Muscle of leg (tissue), 11 donors: ENCODE results near the gene EREG. TPM values are rescaled to one million over a fixed set of nuclear protein-coding genes. Genes with fewer than 3 reads are reported as not detected.

Source experiments
- DNase-seq: peaks from one replicate; pipeline ENCODE4 v3.0.0; 2013
- H3K27ac ChIP-seq: one replicate; pipeline ENCODE4 v1.5.1; 2013; ENCODE audit warnings: mild to moderate bottlenecking, low read length, control low read depth
- H3K27me3 ChIP-seq: one replicate; pipeline ENCODE4 v1.6.1; 2013; ENCODE audit warnings: low read length; ENCODE audit not compliant: control insufficient read depth, insufficient read depth
- H3K36me3 ChIP-seq: one replicate; pipeline ENCODE4 v1.6.1; 2013; ENCODE audit warnings: low read length; ENCODE audit not compliant: control insufficient read depth, insufficient read depth
- H3K4me1 ChIP-seq: one replicate; pipeline ENCODE4 v1.6.1; 2013; ENCODE audit warnings: low read length; ENCODE audit not compliant: control insufficient read depth, insufficient read depth
- H3K4me3 ChIP-seq: one replicate; pipeline ENCODE4 v1.5.1; 2013; ENCODE audit warnings: low read length, control low read depth
- H3K9me3 ChIP-seq: replicated peaks from 2 replicates; pipeline ENCODE4 v1.6.1; 2013; ENCODE audit warnings: low read depth, low read length; ENCODE audit not compliant: control insufficient read depth
- WGBS: methylation state at CpG from one replicate; pipeline ENCODE4 v1.1.5; 2013; ENCODE audit warnings: missing lambda C conversion rate; ENCODE audit not compliant: insufficient coverage; 5-methylcytosine and 5-hydroxymethylcytosine counted together
- polyA plus RNA-seq, 8 donors: library from polyadenylated mRNA; unstranded; fragments of 120-200 nt; gene quantifications; one replicate each; pipeline versions ENCODE4 v1.2.1 to v1.2.3, GENCODE V29; 2013; ENCODE audit warnings: inconsistent platforms in 1 of 8, low replicate concordance in 1 of 8; ENCODE audit not compliant: insufficient read length in 8 of 8, insufficient read depth in 1 of 8
- total RNA-seq: library from RNA; stranded (reverse); fragments of 120-200 nt; gene quantifications from one replicate; pipeline ENCODE4 v1.2.4, GENCODE V29; 2013

The EREG gene
- total and polyA plus RNA-seq, 9 donors, result under 0.01 to 0.85 (median 0.08) TPM

DNA sequence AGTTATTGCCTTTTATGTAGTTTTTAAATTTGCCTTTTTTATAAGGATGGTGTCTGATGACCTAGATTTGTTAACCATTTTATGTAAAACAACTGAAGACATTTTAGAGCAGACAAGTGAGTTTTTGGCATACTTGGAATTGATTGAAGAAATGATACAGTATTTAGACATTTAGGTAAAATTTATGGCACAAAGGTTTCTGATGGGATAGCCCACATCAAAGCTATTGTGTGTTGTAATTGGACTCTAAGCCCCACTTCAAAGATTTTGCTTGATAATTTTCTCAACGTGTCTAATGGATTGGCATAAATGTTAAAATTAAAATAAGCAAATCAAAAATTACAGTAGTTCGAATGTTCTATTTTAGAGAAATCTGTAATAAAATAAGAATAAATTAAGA is 39.1 kb upstream of the EREG start:
- WGBS, result no CpG with 5 or more reads among the region's 2 CpGs
- Histone ChIP-seq H3K9me3 (no peaks in the 10 kb centered on the region), H3K4me1 (no peaks in the 10 kb centered on the region), H3K36me3 (no peaks in the 10 kb centered on the region), H3K27me3 (no peaks in the 10 kb centered on the region), H3K4me3 (no peak overlapping the region), H3K27ac (no peak overlapping the region)
- no peak for DNase-seq

DNA sequence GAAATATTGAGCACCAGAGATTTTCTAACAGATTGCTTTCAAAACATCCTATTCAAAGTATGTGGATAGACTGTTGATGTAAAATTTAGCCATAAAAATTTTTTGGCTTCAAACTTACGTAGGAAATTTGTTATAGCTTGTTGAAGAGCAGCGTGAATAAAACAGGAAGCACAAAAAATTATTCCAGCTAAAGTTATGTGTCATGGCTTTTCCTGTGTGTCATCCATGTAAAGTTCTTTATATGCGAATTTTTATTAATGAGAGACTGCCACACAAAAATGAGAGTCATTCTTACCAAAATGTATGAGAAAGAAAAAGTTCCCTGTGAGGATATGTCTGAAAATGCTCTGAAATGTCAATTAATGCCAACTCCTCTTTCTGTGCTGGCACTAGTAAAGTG is 37.2 kb upstream of the EREG start:
- WGBS, result no CpG with 5 or more reads among the region's 3 CpGs

DNA sequence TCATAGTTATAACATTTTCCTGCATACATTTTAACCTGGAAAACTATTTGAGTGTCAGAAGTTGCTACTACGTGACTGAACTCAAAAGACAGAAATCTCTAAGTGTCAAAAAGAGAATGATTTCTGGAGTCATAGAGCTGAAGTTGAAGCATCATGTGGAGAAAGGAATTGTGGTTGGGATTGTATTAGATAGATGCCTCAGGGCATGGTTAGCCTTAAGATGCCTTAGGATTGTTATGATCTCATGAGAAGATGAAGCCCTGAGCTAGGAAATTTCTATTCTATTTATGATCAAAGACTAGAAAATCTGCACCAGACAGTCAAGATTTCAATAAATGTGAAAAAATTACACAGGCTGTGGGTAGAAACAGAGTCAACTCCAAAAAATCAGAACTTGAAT is 36.4 kb upstream of the EREG start:
- no peak overlapping the region for H3K4me3 ChIP-seq

More for the DNA sequence above, 37.2 kb upstream of the EREG start:
- no peak overlapping the region for H3K4me3 ChIP-seq
- no peak overlapping the region for H3K27ac ChIP-seq
- no peaks in the 10 kb centered on the region for H3K36me3 ChIP-seq
- H3K4me1 ChIP-seq, result no peaks in the 10 kb centered on the region
- no peak for DNase-seq
- H3K27me3 ChIP-seq, result no peaks in the 10 kb centered on the region
- H3K9me3 ChIP-seq, result no peaks in the 10 kb centered on the region

DNA sequence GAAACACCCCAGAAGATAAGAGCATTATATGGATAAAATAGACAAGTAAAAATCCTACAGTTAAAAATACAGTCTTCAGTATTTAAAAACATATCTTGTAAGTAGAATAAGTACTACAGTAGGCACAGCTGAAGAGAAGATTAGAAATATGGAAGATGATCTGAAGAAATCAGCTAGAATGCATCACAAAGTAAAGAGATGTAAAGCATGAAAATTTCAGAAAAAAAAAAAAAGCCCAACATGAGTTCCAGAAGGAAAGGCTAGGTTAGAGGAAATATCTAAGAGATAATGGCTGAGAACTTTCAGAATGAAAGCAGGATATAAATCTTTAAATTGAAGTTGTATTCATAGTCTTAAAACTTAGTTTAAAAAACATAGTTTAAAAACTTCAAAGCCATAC is 35.6 kb upstream of the EREG start:
- H3K27me3 ChIP-seq, result no peaks in the 10 kb centered on the region
- no peaks in the 10 kb centered on the region for H3K9me3 ChIP-seq
- no peaks in the 10 kb centered on the region for H3K4me1 ChIP-seq
- H3K27ac ChIP-seq, result no peak overlapping the region
- no peak overlapping the region for H3K4me3 ChIP-seq
- H3K36me3 ChIP-seq, result no peaks in the 10 kb centered on the region
- no peak for DNase-seq

More for the DNA sequence above, 36.4 kb upstream of the EREG start:
- Histone ChIP-seq H3K27ac (no peak overlapping the region), H3K27me3 (no peaks in the 10 kb centered on the region), H3K4me1 (no peaks in the 10 kb centered on the region), H3K9me3 (no peaks in the 10 kb centered on the region), H3K36me3 (no peaks in the 10 kb centered on the region)
- DNase-seq, result no peak
- WGBS, result no CpG with 5 or more reads among the region's 1 CpG

DNA sequence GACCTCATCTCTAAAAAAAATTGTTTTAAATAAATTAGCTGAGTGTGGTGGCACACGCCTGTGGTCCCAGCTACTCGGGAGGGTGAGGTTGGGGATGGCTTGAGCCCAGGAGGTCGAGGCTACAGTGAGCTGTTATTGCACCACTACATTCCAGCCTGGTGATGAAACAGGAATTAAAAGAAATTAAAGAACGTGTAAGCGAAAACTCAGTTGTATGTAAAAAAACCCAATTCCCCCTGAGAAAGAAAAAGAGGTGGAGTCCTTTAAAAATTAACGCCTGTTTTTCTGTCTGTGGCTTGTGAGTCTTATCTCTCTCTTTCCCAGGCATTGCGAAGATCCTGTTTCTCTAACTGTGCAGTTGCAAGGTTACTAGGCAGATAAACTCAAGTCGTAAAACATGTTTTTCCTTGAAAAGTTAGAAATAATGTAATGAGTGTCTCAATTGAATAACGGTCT is 34.6 kb upstream of the EREG start:
- WGBS, result no CpG with 5 or more reads among the region's 9 CpGs
- Histone ChIP-seq H3K27ac (no peak overlapping the region), H3K4me1 (no peaks in the 10 kb centered on the region), H3K36me3 (no peaks in the 10 kb centered on the region), H3K4me3 (no peak overlapping the region), H3K9me3 (no peaks in the 10 kb centered on the region), H3K27me3 (no peaks in the 10 kb centered on the region)
- DNase-seq, result no peak

DNA sequence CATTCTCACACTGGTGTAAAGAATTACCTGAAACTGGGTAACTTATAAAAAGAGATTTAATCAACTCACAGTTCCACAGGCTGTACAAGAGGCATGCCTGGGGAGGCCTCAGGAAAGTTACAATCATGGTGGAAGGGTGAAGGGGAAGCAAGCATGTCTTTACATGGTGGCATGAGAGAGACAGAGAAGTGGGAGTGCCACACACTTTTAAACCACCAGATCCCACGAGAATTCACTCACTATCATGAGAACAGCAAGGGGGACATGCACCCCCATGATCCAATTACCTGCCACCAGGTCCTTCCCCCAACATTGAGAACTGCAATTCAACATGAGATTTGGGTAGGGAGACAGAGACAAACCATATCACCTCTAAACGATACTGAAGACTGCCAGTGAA is 33.7 kb upstream of the EREG start:
- H3K27ac ChIP-seq, result no peak overlapping the region
- no peaks in the 10 kb centered on the region for H3K27me3 ChIP-seq
- no peak overlapping the region for H3K4me3 ChIP-seq
- no peaks in the 10 kb centered on the region for H3K4me1 ChIP-seq
- no CpG with 5 or more reads among the region's 2 CpGs for WGBS
- no peak for DNase-seq
- no peaks in the 10 kb centered on the region for H3K9me3 ChIP-seq
- H3K36me3 ChIP-seq, result no peaks in the 10 kb centered on the region

DNA sequence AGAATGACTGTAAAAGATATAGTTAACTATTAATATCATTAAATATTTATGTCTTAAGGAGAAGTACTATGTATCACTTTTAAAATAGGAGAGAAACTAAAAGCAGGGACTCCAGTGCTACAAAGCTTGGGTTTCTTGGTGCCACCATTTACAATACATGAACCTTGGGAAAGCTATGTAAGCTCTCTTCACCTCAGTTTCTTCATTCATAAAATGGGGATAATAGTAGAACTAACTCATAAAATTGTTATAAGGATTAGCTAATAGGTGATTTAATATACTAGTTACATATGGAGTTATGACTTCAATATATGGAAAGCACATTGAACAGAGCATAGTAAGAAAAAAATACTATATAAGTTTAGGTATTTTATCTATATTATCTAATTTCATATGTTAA is 33.0 kb upstream of the EREG start:
- DNase-seq, result no peak
- Histone ChIP-seq H3K4me3 (no peak overlapping the region), H3K27me3 (no peaks in the 10 kb centered on the region)

DNA sequence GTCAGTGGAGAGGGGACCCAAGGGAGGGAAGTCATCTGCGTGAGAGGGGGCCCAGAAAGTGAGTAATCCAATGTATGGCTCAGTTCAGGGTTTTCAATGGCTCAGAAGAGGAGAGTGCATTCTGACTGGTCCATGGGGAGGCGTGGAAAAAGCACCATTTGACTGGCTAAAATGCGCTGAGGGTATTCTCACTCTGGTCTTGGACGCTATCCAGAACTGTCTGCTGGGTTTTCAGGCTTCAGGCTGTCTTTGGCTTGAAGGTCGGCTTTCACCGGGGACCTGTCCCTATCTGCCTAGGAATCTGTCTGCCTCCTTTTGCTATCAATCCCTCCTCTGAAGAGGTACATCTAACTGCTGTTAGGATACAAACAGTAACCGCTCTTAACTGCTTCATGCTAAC is 30.3 kb upstream of the EREG start:
- no peak overlapping the region for H3K27ac ChIP-seq
- WGBS, result 78% methylated on average over 7 of the region's 7 CpGs
- H3K4me3 ChIP-seq, result no peak overlapping the region
- H3K27me3 ChIP-seq, result no peaks in the 10 kb centered on the region
- no peaks in the 10 kb centered on the region for H3K36me3 ChIP-seq
- H3K4me1 ChIP-seq, result no peaks in the 10 kb centered on the region
- DNase-seq, result no peak
- H3K9me3 ChIP-seq, result no peaks in the 10 kb centered on the region

More for the DNA sequence above, 33.0 kb upstream of the EREG start:
- Histone ChIP-seq H3K4me1 (no peaks in the 10 kb centered on the region), H3K27ac (no peak overlapping the region), H3K9me3 (no peaks in the 10 kb centered on the region), H3K36me3 (no peaks in the 10 kb centered on the region)

DNA sequence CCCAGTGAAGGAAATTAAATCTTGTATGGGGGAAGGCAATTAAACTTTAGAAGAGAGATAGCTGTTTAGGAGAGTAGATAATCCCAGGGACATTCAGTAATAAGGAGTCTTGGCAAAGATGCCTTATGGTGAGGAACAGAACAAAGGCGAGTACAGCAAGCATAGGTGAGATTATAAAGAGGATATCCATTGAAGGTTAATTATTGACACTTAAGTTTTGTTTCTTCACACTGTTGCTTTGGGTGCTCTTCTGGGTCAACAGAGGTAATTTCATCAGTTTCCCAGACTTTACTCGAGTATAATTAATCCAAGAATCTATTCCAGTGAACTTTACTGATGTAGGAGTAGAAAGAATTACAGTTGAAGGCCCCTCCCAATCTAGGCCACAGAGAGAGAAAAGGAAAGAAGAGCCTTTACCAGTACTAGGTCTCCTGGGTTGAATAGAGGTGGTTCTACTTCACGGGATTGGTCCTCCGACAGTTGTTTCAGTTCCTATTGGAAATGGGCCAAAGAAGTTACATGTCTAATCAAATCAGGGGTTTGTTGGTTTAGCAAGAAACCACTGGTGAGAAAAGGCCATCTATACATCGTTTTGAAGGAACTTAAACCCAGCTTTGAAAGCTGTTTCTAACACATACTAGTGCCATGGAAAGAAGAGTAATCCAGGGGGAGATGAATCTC is 29.5 kb upstream of the EREG start:
- no peak overlapping the region for H3K4me3 ChIP-seq
- DNase-seq, result no peak
- no peak overlapping the region for H3K27ac ChIP-seq
- H3K9me3 ChIP-seq, result no peaks in the 10 kb centered on the region
- H3K4me1 ChIP-seq, result no peaks in the 10 kb centered on the region
- no peaks in the 10 kb centered on the region for H3K27me3 ChIP-seq
- no peaks in the 10 kb centered on the region for H3K36me3 ChIP-seq
- WGBS, result 83% methylated on average over 4 of the region's 5 CpGs

DNA sequence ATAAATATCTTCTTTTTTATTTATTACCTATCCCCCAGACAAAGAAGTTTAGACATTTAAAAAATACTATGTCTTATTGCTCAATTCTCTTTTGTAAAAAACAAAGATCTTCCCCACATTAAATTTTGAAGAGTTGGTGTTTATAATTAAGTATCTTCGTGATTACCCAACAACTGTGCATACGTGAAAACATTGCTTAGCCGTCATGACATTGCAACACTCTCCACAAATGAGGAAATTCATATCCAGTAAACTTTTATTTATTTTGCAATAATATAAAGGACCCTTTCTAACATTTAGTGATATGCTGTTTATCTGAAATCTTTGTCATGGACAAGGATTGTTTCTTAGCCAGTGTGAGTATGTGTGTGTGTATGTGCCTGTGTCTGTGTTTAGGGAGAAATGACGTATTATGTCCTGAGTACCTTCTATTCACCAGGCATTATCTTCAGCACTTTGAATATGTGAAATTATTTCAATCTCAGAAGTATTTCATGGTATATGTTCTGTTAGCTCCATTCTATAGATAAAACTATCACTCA is 26.1 kb upstream of the EREG start:
- no peaks in the 10 kb centered on the region for H3K9me3 ChIP-seq
- H3K36me3 ChIP-seq, result no peaks in the 10 kb centered on the region
- no peaks in the 10 kb centered on the region for H3K27me3 ChIP-seq
- no peaks in the 10 kb centered on the region for H3K4me1 ChIP-seq
- H3K4me3 ChIP-seq, result no peak overlapping the region
- DNase-seq, result no peak
- H3K27ac ChIP-seq, result no peak overlapping the region
- no CpG with 5 or more reads among the region's 4 CpGs for WGBS

DNA sequence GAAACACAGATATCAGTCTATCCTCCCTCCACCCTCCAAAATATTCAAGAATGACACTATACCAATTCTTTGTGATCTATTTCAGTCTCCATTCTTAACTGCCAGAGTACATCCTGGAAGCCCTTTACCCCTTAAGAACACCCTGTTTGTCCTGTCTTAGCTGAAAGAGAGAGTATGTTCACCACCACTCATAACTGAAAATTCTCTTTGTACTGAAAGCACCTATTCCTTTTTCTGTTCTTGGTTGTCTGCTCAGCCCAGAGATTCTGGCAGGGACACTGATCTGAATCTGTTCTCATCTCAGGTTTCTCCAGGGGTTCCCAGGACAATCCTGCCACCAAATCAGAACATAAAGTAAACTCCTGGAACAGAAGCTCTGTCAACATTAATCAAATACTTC is 25.4 kb upstream of the EREG start:
- Histone ChIP-seq H3K9me3 (peaks cover 5% of the 10 kb centered on the region), H3K4me1 (no peaks in the 10 kb centered on the region), H3K4me3 (no peak overlapping the region), H3K27ac (no peak overlapping the region), H3K27me3 (no peaks in the 10 kb centered on the region), H3K36me3 (no peaks in the 10 kb centered on the region)
- DNase-seq, result no peak
